Measurements from ENCODE around the gene ABCA3. TPM values are rescaled to one million over a fixed set of nuclear protein-coding genes. Genes with fewer than 3 reads are reported as not detected.

Gene ABCA3
- total and polyA plus RNA-seq, 7 donors = 0.46 to 21.3 (median 4.9) TPM

DNA sequence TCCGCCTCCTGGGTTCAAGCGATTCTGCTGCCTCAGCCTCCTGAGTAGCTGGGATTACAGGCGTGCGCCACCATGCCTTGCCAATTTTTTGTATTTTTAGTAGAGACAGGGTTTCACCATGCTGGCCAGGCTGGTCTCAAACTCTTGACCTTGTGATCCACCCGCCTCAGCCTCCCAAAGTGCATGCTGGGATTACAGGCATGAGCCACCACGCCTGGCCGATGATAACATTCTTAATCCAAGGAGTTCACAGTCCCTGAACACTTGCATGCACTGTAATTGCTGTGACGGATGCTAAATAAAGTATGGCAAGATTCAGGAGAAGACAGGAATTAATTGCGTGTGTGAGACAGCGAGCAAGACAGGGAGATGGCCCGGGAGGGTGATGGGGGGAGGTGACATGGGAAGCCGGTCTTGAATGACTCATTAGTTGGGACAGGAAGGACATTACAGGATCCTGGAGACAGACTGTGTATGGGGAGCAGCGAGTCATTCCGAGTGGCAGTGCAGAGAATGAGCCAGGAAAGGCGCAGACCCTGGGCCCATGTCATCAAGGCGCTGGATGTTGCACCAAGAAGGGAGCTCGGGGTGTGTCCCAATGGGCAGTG lies 6.7 kb downstream of the ABCA3 start:
- no peak for DNase-seq
- H3K27me3 ChIP-seq = no peaks in the 10 kb centered on the region
- H3K9me3 ChIP-seq = no peaks in the 10 kb centered on the region

DNA sequence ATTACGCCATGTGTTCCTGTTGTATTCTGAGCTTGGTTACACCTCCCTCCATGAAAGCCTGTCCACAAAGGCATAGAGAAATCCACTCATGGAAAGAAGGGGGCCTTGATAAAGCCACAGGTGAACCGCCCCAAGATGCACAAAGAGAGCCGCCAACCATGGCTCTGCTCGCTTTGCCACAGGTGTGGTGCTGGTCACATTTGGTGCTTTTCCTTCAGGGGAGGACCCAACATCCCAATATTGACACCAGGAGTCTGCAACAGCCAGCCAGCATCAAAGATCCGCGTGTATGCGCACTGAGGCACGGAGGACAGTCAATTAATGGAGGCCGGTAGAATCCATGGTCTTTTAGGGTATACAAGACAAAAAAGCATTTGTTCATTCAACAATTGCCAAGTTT lies 7.3 kb downstream of the ABCA3 start:
- no peak overlapping the region for H3K4me3 ChIP-seq
- no peak for TF ChIP-seq POLR2AphosphoS5 (IDR thresholded peaks at IDR 0.05)
- TF ChIP-seq, protein P1, sequence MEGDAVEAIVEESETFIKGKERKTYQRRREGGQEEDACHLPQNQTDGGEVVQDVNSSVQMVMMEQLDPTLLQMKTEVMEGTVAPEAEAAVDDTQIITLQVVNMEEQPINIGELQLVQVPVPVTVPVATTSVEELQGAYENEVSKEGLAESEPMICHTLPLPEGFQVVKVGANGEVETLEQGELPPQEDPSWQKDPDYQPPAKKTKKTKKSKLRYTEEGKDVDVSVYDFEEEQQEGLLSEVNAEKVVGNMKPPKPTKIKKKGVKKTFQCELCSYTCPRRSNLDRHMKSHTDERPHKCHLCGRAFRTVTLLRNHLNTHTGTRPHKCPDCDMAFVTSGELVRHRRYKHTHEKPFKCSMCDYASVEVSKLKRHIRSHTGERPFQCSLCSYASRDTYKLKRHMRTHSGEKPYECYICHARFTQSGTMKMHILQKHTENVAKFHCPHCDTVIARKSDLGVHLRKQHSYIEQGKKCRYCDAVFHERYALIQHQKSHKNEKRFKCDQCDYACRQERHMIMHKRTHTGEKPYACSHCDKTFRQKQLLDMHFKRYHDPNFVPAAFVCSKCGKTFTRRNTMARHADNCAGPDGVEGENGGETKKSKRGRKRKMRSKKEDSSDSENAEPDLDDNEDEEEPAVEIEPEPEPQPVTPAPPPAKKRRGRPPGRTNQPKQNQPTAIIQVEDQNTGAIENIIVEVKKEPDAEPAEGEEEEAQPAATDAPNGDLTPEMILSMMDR (IDR thresholded peaks at IDR 0.05) = no peak
- no peak for TF ChIP-seq POLR2A (IDR thresholded peaks at IDR 0.05)
- intact Hi-C loops (cut with DNase I) = no loop called here
- H3K27me3 ChIP-seq = no peaks in the 10 kb centered on the region
- no peak for DNase-seq
- peaks cover 0 to 4% (median 0%) of the 10 kb centered on the region in 4 donors for H3K36me3 ChIP-seq
- no peaks in the 10 kb centered on the region for H3K4me1 ChIP-seq
- no peak overlapping the region for H3K27ac ChIP-seq
- WGBS, 2 donors = 95 to 96% methylated on average over 9 of the region's 9 CpGs
- H3K9me3 ChIP-seq = no peaks in the 10 kb centered on the region

More for the DNA sequence above, 6.7 kb downstream of the ABCA3 start:
- TF ChIP-seq POLR2A (IDR thresholded peaks at IDR 0.05) = no peak
- TF ChIP-seq POLR2AphosphoS5 (IDR thresholded peaks at IDR 0.05) = no peak
- TF ChIP-seq, protein P1 (IDR thresholded peaks at IDR 0.05) = no peak
- TF ChIP-seq EP300 (IDR thresholded peaks at IDR 0.05) = no peak
- Histone ChIP-seq H3K27ac (no peak overlapping the region), H3K36me3 (no peaks in the 10 kb centered on the region), H3K4me3 (no peak overlapping the region), H3K4me1 (peaks cover 0 to under 1% (median 0%) of the 10 kb centered on the region in 4 donors)
- 85 to 87% methylated on average over 17 of the region's 17 CpGs for WGBS, 2 donors
- intact Hi-C loops (cut with DNase I) = no loop called here

- H3K36me3 ChIP-seq = peaks cover 0 to 16% (median 1%) of the 10 kb centered on the region in 4 donors
- no peak for TF ChIP-seq EP300 (IDR thresholded peaks at IDR 0.05)
- TF ChIP-seq POLR2AphosphoS5 (IDR thresholded peaks at IDR 0.05) = no peak
- TF ChIP-seq, protein P1 (IDR thresholded peaks at IDR 0.05) = no peak
- TF ChIP-seq POLR2A (IDR thresholded peaks at IDR 0.05) = no peak
- no peak overlapping the region for H3K4me3 ChIP-seq
- intact Hi-C loops (cut with DNase I) = no loop called here
- H3K4me1 ChIP-seq = no peaks in the 10 kb centered on the region
- no peak for DNase-seq
- 74 to 75% methylated on average over 5 of the region's 5 CpGs for WGBS, 2 donors
- no peak overlapping the region for H3K27ac ChIP-seq
- no peaks in the 10 kb centered on the region for H3K9me3 ChIP-seq
- no peaks in the 10 kb centered on the region for H3K27me3 ChIP-seq
These were observed 8.6 kb downstream of the ABCA3 start for GRCh38 chr16:2331931-2332267.

DNA sequence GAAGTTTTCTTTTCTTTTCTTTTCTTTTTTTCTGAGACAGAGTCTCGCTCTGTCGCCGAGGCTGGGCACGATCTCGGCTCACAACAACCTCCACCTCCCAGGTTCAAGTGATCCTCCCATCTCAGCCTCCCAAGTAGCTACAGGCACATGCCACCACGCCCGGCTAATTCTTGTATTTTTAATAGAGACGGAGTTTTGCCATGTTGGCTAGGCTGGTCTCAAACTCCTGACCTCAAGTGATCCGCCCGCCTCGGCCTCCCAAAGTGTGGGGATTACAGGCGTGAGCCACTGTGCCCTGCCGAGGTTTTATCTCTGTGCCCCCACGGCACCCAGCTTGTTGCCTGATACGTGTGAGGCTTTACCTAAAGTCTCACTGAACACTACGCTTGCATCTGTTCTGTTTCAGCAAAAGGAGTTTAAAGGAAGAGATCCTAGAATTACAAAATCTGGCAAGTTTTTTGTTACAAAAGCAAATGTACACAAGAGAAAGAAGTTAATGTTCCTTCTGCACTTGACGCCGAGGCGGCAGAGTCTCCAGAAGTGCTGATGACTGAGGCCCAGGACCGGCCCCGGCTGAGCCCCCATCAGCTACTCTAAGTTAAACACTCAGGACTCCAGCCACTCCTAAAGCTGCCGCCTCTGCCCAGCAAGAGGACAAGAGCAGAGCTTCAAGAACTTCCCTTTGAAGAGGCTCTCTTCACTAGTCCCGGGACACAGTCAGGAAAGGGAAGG lies 9.2 kb downstream of the ABCA3 start:
- no peak overlapping the region for H3K4me3 ChIP-seq
- intact Hi-C loops (cut with DNase I) = no loop called here
- peaks cover 0 to 21% (median 2%) of the 10 kb centered on the region in 4 donors for H3K36me3 ChIP-seq
- H3K4me1 ChIP-seq = no peaks in the 10 kb centered on the region
- H3K27ac ChIP-seq = no peak overlapping the region
- no peaks in the 10 kb centered on the region for H3K9me3 ChIP-seq
- no peak for DNase-seq
- TF ChIP-seq POLR2AphosphoS5 (IDR thresholded peaks at IDR 0.05) (no peak), POLR2A (IDR thresholded peaks at IDR 0.05) (no peak), EP300 (IDR thresholded peaks at IDR 0.05) (no peak)
- TF ChIP-seq, protein P1 (IDR thresholded peaks at IDR 0.05) = no peak
- H3K27me3 ChIP-seq = no peaks in the 10 kb centered on the region
- WGBS, 2 donors = 70 to 79% methylated on average over 23 of the region's 23 CpGs

Data from sigmoid colon (tissue), 7 donors.